ENCODE measurements around the gene ZNF70. TPM values are rescaled to one million over a fixed set of nuclear protein-coding genes. Genes with fewer than 3 reads are reported as not detected.

Gene ZNF70
- total and polyA plus RNA-seq, 2 donors (not counting 1 experiment from before 2014, with no cell fraction given) = 2.1 to 8.3 TPM

DNA sequence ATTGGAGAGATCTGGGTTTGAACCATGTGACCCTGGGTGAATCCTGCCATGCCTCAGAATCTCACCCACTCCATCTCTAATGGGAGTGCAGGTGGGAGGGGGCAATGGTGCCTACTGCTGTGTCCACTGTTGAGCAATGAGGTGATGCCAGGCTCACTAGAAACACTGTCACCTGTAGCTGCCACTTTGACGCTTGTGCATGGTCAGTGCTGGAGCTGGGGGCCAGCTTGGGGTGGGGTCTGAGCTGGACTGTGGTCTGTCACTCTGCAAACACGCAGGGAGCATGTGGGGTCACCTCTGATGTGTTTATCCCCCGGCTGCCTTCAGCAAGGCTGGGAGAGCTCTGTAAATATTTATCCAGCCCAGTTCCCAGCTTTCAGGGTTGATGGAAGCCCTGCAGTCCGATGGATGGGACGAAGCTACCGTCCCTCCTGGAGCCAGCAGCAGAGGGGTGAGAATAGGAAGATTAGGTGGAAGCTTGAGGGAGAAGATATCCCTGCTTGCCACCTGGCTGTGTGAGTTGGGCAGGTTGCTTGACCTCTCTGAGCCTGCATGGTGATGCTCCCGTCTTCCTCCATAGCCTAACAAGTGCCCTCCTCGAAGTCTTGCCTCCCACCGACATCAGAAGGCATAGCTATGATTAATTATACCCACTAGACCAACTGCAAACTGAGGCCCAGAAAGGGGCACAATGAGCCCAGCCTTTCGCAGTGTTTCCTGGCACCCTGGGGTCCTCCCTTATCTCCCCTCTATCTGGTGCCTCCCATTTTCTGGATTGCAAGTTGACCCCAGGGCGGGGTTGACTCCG lies 23.4 kb upstream of the ZNF70 start:
- Histone ChIP-seq H3K79me2 (ENCODE audit: control insufficient read depth, insufficient read depth, low read length) (peaks cover 8% of the 10 kb centered on the region), H3K27ac (ENCODE audit: low read length in 2 of 2) (no peak overlapping the region), H3K4me2 (replicated peaks; ENCODE audit: low read depth, low read length, poor library complexity, severe bottlenecking) (no peak overlapping the region), H3K4me1 (ENCODE audit: control insufficient read depth in 2 of 2, insufficient read depth in 2 of 2, low read length in 2 of 2) (peaks cover 29 to 41% of the 10 kb centered on the region in 2 donors), H3K9ac (ENCODE audit: low read length) (no peak overlapping the region), H3K27me3 (replicated peaks in 1 of 4; ENCODE audit: control extremely low read depth in 1 of 4, control insufficient read depth in 3 of 4, insufficient read depth in 4 of 4, low read length in 3 of 4) (no peaks in the 10 kb centered on the region), H2AFZ (ENCODE audit: insufficient read depth, low read depth, low read length, poor library complexity, severe bottlenecking) (no peak overlapping the region), H3K4me3 (ENCODE audit: control extremely low read depth in 1 of 5, extremely low read depth in 1 of 5, insufficient read depth in 1 of 5, low read depth in 2 of 5, low read length in 4 of 5) (no peak overlapping the region), H3K36me3 (replicated peaks in 1 of 2; ENCODE audit: control extremely low read depth in 1 of 2, control insufficient read depth in 1 of 2, extremely low read depth in 1 of 2, insufficient read depth in 2 of 2, low read length in 1 of 2) (no peaks in the 10 kb centered on the region), H4K20me1 (ENCODE audit: control insufficient read depth, insufficient read depth, low read length, poor library complexity, severe bottlenecking) (peaks cover 7% of the 10 kb centered on the region), H3K9me3 (ENCODE audit: control extremely low read depth in 1 of 3, control insufficient read depth in 2 of 3, insufficient read depth in 1 of 3, low read length in 2 of 3) (no peaks in the 10 kb centered on the region)
- Mint-ChIP-seq H3K27me3 (no peaks in the 10 kb centered on the region), H3K4me3 (peak overlapping the region; percentile 14), H3K27ac (peak overlapping the region; percentile 33), H3K4me1 (peaks cover 31% of the 10 kb centered on the region), H3K9me3 (ENCODE audit: insufficient read depth) (no peaks in the 10 kb centered on the region)
- intact Hi-C loops (cut with micrococcal nuclease) = no loop called here
- no peak for ATAC-seq (ENCODE audit: low read depth)
- POLR2A ChIA-PET = interaction anchor here (0.6 to 14.3 kb wide), 6 partner anchors 14 to 89 kb away, joined by 3 to 174 read pairs (median 11); partner anchors contain the start of genes SLC2A11, VPREB3 and ZNF70
- 89% methylated on average over 11 of the region's 12 CpGs for WGBS (ENCODE audit: insufficient coverage)
- no peak for DNase-seq
- TF ChIP-seq, protein P1, sequence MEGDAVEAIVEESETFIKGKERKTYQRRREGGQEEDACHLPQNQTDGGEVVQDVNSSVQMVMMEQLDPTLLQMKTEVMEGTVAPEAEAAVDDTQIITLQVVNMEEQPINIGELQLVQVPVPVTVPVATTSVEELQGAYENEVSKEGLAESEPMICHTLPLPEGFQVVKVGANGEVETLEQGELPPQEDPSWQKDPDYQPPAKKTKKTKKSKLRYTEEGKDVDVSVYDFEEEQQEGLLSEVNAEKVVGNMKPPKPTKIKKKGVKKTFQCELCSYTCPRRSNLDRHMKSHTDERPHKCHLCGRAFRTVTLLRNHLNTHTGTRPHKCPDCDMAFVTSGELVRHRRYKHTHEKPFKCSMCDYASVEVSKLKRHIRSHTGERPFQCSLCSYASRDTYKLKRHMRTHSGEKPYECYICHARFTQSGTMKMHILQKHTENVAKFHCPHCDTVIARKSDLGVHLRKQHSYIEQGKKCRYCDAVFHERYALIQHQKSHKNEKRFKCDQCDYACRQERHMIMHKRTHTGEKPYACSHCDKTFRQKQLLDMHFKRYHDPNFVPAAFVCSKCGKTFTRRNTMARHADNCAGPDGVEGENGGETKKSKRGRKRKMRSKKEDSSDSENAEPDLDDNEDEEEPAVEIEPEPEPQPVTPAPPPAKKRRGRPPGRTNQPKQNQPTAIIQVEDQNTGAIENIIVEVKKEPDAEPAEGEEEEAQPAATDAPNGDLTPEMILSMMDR (IDR thresholded peaks at IDR 0.05) = no peak
- no peak for TF ChIP-seq EZH2 (IDR thresholded peaks at IDR 0.05; ENCODE audit: borderline replicate concordance, insufficient read depth, low read depth, low read length, poor library complexity, severe bottlenecking)
- CTCF ChIA-PET = interaction anchor here (0.9 to 2.0 kb wide), 8 partner anchors 15 to 83 kb away, joined by 3 to 15 read pairs (median 4); partner anchors contain the start of gene SLC2A11

Data from B cell (primary cell).